NT2/D1 (cell line): Measurements from ENCODE around the gene CBX8.

ENCODE experiments used
- SUZ12 ChIP-seq: IDR thresholded peaks from 2 replicates; pipeline ENCODE4 v1.6.1; 2011; ENCODE audit not compliant: insufficient read length, insufficient read depth; ENCODE audit errors: extremely low read depth
- YY1 ChIP-seq: IDR thresholded peaks from 2 replicates; pipeline ENCODE4 v1.6.1; 2011; ENCODE audit not compliant: insufficient read length, insufficient read depth
- ZNF274 ChIP-seq: IDR thresholded peaks from 2 replicates; pipeline ENCODE4 v1.6.1; 2011; ENCODE audit warnings: mild to moderate bottlenecking, low read depth, low read length

DNA sequence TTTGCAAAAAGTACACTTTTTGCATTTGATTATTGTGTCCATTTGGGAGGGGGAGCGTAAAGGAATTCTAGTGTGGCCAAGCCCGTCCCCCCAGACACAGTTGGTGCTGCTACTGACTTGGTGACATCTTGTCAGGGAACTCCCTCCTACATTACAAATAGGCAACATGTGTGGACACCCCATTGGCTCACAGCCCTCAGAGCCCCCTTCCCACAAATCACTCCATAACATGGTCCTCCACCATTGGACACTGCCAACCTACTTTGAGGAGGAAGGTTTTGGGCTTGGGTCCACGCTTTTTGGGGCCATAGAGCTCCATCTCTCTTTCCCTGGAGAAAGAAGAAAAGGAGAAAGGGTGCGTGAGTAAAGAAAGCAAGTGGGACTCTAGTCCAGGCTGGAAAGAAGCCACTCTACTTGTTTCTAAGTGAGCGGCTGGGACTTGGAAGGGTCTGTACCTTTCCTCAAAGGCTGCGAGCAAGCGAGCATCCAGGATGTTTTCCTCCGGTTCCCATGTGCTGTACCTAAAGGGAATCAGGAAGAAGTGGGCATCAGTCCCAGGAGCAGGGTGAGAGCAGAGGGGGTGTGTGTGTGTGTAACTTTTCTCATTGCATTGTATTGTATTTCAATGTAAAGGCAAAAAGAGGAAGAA, 958 bp downstream of the CBX8 start:
- TF ChIP-seq YY1 (no peak), ZNF274 (no peak), SUZ12 (no peak)
